ENCODE results near the gene AVPR2. TPM values are rescaled to one million over a fixed set of nuclear protein-coding genes. Genes with fewer than 3 reads are reported as not detected.

Gene AVPR2
- total RNA-seq, 2 donors from 2014 or later: not detected

DNA sequence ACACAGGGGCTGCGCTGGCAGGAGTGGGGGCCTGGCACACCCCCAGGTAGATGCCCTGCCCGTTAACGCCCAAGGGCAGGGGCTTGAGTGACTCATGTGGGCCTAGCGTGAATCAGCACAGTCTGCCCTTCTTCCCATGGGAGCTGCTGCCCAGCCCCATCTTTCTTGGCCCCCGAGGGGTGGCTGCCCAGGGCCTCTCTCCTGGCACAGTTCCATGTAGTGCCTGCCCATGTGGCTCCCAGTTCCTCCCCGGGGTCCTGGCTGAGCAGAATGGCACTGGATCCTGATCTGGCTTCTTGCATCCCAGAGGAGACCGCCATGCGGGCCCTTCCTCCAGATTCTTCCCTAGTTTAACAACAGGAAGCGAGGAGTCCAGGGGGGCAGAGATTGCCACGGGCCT, 2.1 kb upstream of the AVPR2 start:
- Mint-ChIP-seq H3K9me3 (peaks cover 73% of the 10 kb centered on the region), H3K36me3 (ENCODE audit: low read depth) (no peaks in the 10 kb centered on the region), H3K27ac (no peak overlapping the region), H3K4me1 (peaks cover 10% of the 10 kb centered on the region), H3K4me3 (no peak overlapping the region), H3K27me3 (ENCODE audit: insufficient read depth) (no peaks in the 10 kb centered on the region)
- Histone ChIP-seq H3K4me1 (ENCODE audit: control insufficient read depth, insufficient read depth, low read length) (no peaks in the 10 kb centered on the region), H3K36me3 (ENCODE audit: control insufficient read depth, insufficient read depth, low read length) (no peaks in the 10 kb centered on the region), H3K4me3 (ENCODE audit: low read length) (no peak overlapping the region), H3K9me3 (ENCODE audit: control insufficient read depth, low read length) (no peaks in the 10 kb centered on the region), H3K27ac (ENCODE audit: low read depth, low read length) (no peak overlapping the region), H3K9ac (ENCODE audit: extremely low read depth, low read length, poor library complexity, severe bottlenecking) (no peak overlapping the region), H3K27me3 (ENCODE audit: control insufficient read depth, insufficient read depth, low read length, poor library complexity, severe bottlenecking) (no peaks in the 10 kb centered on the region)
- peak; percentile 50 for DNase-seq
- TF ChIP-seq, protein P1, sequence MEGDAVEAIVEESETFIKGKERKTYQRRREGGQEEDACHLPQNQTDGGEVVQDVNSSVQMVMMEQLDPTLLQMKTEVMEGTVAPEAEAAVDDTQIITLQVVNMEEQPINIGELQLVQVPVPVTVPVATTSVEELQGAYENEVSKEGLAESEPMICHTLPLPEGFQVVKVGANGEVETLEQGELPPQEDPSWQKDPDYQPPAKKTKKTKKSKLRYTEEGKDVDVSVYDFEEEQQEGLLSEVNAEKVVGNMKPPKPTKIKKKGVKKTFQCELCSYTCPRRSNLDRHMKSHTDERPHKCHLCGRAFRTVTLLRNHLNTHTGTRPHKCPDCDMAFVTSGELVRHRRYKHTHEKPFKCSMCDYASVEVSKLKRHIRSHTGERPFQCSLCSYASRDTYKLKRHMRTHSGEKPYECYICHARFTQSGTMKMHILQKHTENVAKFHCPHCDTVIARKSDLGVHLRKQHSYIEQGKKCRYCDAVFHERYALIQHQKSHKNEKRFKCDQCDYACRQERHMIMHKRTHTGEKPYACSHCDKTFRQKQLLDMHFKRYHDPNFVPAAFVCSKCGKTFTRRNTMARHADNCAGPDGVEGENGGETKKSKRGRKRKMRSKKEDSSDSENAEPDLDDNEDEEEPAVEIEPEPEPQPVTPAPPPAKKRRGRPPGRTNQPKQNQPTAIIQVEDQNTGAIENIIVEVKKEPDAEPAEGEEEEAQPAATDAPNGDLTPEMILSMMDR (conservative IDR thresholded peaks at IDR 0.05): no peak
- WGBS, 2 experiments (ENCODE audit: insufficient coverage in 1 of 2, insufficient read length in 1 of 2): 89% methylated on average over 10 of the region's 10 CpGs; no CpG with 5 or more reads in 1 of the 2 experiments

GRCh38 chrX:153903238-153903980, 1.1 kb upstream of the AVPR2 start:
- Mint-ChIP-seq H3K27me3 (ENCODE audit: insufficient read depth) (no peaks in the 10 kb centered on the region), H3K27ac (peak overlapping the region; percentile 58), H3K4me3 (no peak overlapping the region), H3K36me3 (ENCODE audit: low read depth) (no peaks in the 10 kb centered on the region), H3K4me1 (peaks cover 10% of the 10 kb centered on the region), H3K9me3 (peaks cover 70% of the 10 kb centered on the region)
- Histone ChIP-seq H3K9ac (ENCODE audit: extremely low read depth, low read length, poor library complexity, severe bottlenecking) (no peak overlapping the region), H3K4me3 (ENCODE audit: low read length) (no peak overlapping the region), H3K27me3 (ENCODE audit: control insufficient read depth, insufficient read depth, low read length, poor library complexity, severe bottlenecking) (no peaks in the 10 kb centered on the region), H3K27ac (ENCODE audit: low read depth, low read length) (no peak overlapping the region), H3K4me1 (ENCODE audit: control insufficient read depth, insufficient read depth, low read length) (no peaks in the 10 kb centered on the region), H3K36me3 (ENCODE audit: control insufficient read depth, insufficient read depth, low read length) (no peaks in the 10 kb centered on the region), H3K9me3 (ENCODE audit: control insufficient read depth, low read length) (no peaks in the 10 kb centered on the region)
- TF ChIP-seq, protein P1 (conservative IDR thresholded peaks at IDR 0.05): no peak
- WGBS, 2 experiments (ENCODE audit: insufficient coverage in 1 of 2, insufficient read length in 1 of 2): 86 to 88% methylated on average over 3 to 15 of the region's 18 CpGs
- peak; percentile 54 for DNase-seq

- no peak overlapping the region for H3K27ac ChIP-seq (ENCODE audit: low read depth, low read length)
- H3K4me3 Mint-ChIP-seq: no peak overlapping the region
- no peak overlapping the region for H3K4me3 ChIP-seq (ENCODE audit: low read length)
- no peaks in the 10 kb centered on the region for H3K4me1 ChIP-seq (ENCODE audit: control insufficient read depth, insufficient read depth, low read length)
- peaks cover 2% of the 10 kb centered on the region for H3K36me3 Mint-ChIP-seq (ENCODE audit: low read depth)
- DNase-seq: peak; percentile 38
- no peak overlapping the region for H3K27ac Mint-ChIP-seq
- peaks cover 65% of the 10 kb centered on the region for H3K9me3 Mint-ChIP-seq
- H3K27me3 ChIP-seq (ENCODE audit: control insufficient read depth, insufficient read depth, low read length, poor library complexity, severe bottlenecking): no peaks in the 10 kb centered on the region
- H3K36me3 ChIP-seq (ENCODE audit: control insufficient read depth, insufficient read depth, low read length): no peaks in the 10 kb centered on the region
- TF ChIP-seq, protein P1 (conservative IDR thresholded peaks at IDR 0.05): no peak
- 94 to 100% methylated on average over 3 to 32 of the region's 32 CpGs for WGBS, 2 experiments (ENCODE audit: insufficient coverage in 1 of 2, insufficient read length in 1 of 2)
- peaks cover 10% of the 10 kb centered on the region for H3K4me1 Mint-ChIP-seq
- H3K27me3 Mint-ChIP-seq (ENCODE audit: insufficient read depth): no peaks in the 10 kb centered on the region
- H3K9me3 ChIP-seq (ENCODE audit: control insufficient read depth, low read length): no peaks in the 10 kb centered on the region
- no peak overlapping the region for H3K9ac ChIP-seq (ENCODE audit: extremely low read depth, low read length, poor library complexity, severe bottlenecking)
Measured at GRCh38 chrX:153905481-153906095, 1.1 kb downstream of the AVPR2 start.

Data from endodermal cell (in vitro differentiated cells).